ENCODE measurements around the gene HLX.

The HLX gene

GRCh38 chr1:220892086-220892376 lies 12.8 kb downstream of the HLX start:
- in situ Hi-C loops (cut with HindIII; ENCODE audit: low pct_ligation_motif_present, low sequenced_read_pairs) = loop anchor here (25.0 kb wide), 1 partner anchor 545 kb away; no protein-coding TSS in a partner anchor
- Histone ChIP-seq H3K27ac (no peak overlapping the region), H3K4me3 (ENCODE audit: low read depth, low read length) (no peak overlapping the region), H3K27me3 (replicated peaks) (peaks cover 95% of the 10 kb centered on the region), H3K36me3 (replicated peaks) (no peaks in the 10 kb centered on the region)
- no peak for DNase-seq
- TF ChIP-seq CTCF (IDR thresholded peaks at IDR 0.05; ENCODE audit: low read depth, low read length, missing control alignments) = no peak

GRCh38 chr1:220892997-220893700 lies 13.9 kb downstream of the HLX start:
- H3K27me3 ChIP-seq (replicated peaks) = peaks cover 85% of the 10 kb centered on the region
- no peaks in the 10 kb centered on the region for H3K36me3 ChIP-seq (replicated peaks)
- H3K4me3 ChIP-seq (ENCODE audit: low read depth, low read length) = no peak overlapping the region
- H3K27ac ChIP-seq = no peak overlapping the region
- DNase-seq = no peak
- no peak for TF ChIP-seq CTCF (IDR thresholded peaks at IDR 0.05; ENCODE audit: low read depth, low read length, missing control alignments)
- in situ Hi-C loops (cut with HindIII; ENCODE audit: low pct_ligation_motif_present, low sequenced_read_pairs) = loop anchor here (25.0 kb wide), 1 partner anchor 544 kb away; no protein-coding TSS in a partner anchor

GRCh38 chr1:220893701-220894024 lies 14.4 kb downstream of the HLX start:
- Histone ChIP-seq H3K36me3 (replicated peaks) (no peaks in the 10 kb centered on the region), H3K4me3 (ENCODE audit: low read depth, low read length) (peak overlapping the region; percentile 43), H3K27me3 (replicated peaks) (peaks cover 80% of the 10 kb centered on the region), H3K27ac (no peak overlapping the region)
- TF ChIP-seq CTCF (IDR thresholded peaks at IDR 0.05; ENCODE audit: low read depth, low read length, missing control alignments) = no peak
- DNase-seq = no peak
- in situ Hi-C loops (cut with HindIII; ENCODE audit: low pct_ligation_motif_present, low sequenced_read_pairs) = loop anchor here (25.0 kb wide), 1 partner anchor 544 kb away; no protein-coding TSS in a partner anchor

GRCh38 chr1:220894025-220894923 lies 15.0 kb downstream of the HLX start:
- H3K4me3 ChIP-seq (ENCODE audit: low read depth, low read length) = peak overlapping the region; percentile 43

GRCh38 chr1:220894924-220895256 lies 15.6 kb downstream of the HLX start:
- in situ Hi-C loops (cut with HindIII; ENCODE audit: low pct_ligation_motif_present, low sequenced_read_pairs) = loop anchor here (25.0 kb wide), 1 partner anchor 542 kb away; no protein-coding TSS in a partner anchor
- Histone ChIP-seq H3K36me3 (replicated peaks) (no peaks in the 10 kb centered on the region), H3K27me3 (replicated peaks) (peaks cover 68% of the 10 kb centered on the region), H3K4me3 (ENCODE audit: low read depth, low read length) (no peak overlapping the region), H3K27ac (no peak overlapping the region)
- no peak for DNase-seq
- TF ChIP-seq CTCF (IDR thresholded peaks at IDR 0.05; ENCODE audit: low read depth, low read length, missing control alignments) = no peak

More at GRCh38 chr1:220894025-220894923, 15.0 kb downstream of the HLX start:
- no peak overlapping the region for H3K27ac ChIP-seq
- H3K36me3 ChIP-seq (replicated peaks) = no peaks in the 10 kb centered on the region
- TF ChIP-seq CTCF (IDR thresholded peaks at IDR 0.05; ENCODE audit: low read depth, low read length, missing control alignments) = no peak
- in situ Hi-C loops (cut with HindIII; ENCODE audit: low pct_ligation_motif_present, low sequenced_read_pairs) = loop anchor here (25.0 kb wide), 1 partner anchor 543 kb away; no protein-coding TSS in a partner anchor
- no peak for DNase-seq
- H3K27me3 ChIP-seq (replicated peaks) = peaks cover 74% of the 10 kb centered on the region

All from brain microvascular endothelial cell (primary cell).